Neuronal stem cell (in vitro differentiated cells): Measurements from ENCODE around the gene OGFOD3.
"Not testable (repeated sequence)": the region's sequence is repeated elsewhere in the genome, so short reads cannot be mapped to it uniquely, and the experiment has no call there.

Experiments used
- DNase-seq: peaks from one replicate; pipeline ENCODE4 v3.0.0-alpha.2; 2013; ENCODE audit warnings: low spot score
- H2AFZ ChIP-seq: one replicate; pipeline ENCODE4 v1.6.1; 2013; ENCODE audit warnings: mild to moderate bottlenecking, low read length, inconsistent platforms
- H2AK5ac ChIP-seq: 2 replicates; pipeline ENCODE4 v1.6.1; 2013; ENCODE audit warnings: low read depth, mild to moderate bottlenecking, inconsistent platforms, low read length, moderate library complexity, mixed read lengths
- H2BK120ac ChIP-seq: 2 replicates; pipeline ENCODE4 v1.6.1; 2013; ENCODE audit warnings: low read depth, mild to moderate bottlenecking, inconsistent platforms, low read length, moderate library complexity, mixed read lengths
- H2BK12ac ChIP-seq: one replicate; pipeline ENCODE4 v1.6.1; 2013; ENCODE audit warnings: low read length, inconsistent platforms
- H2BK15ac ChIP-seq: 2 replicates; pipeline ENCODE4 v1.6.1; 2013; ENCODE audit warnings: mild to moderate bottlenecking, low read length, inconsistent platforms, mixed read lengths
- H2BK5ac ChIP-seq: one replicate; pipeline ENCODE4 v1.6.1; 2013; ENCODE audit warnings: inconsistent platforms, mild to moderate bottlenecking, low read length, moderate library complexity
- H3K14ac ChIP-seq: one replicate; pipeline ENCODE4 v1.6.1; 2013; ENCODE audit warnings: low read length, inconsistent platforms
- H3K18ac ChIP-seq: 2 replicates; pipeline ENCODE4 v1.6.1; 2013; ENCODE audit warnings: low read length, inconsistent platforms
- H3K23ac ChIP-seq: 2 replicates; pipeline ENCODE4 v1.6.1; 2013; ENCODE audit warnings: low read depth, mild to moderate bottlenecking, mixed read lengths, low read length, inconsistent platforms; ENCODE audit not compliant: poor library complexity
- H3K27ac ChIP-seq: replicated peaks from 3 replicates; pipeline ENCODE4 v1.5.1; 2013; ENCODE audit warnings: low read length, inconsistent platforms
- H3K27me3 ChIP-seq, 3 experiments: 2 replicates each; pipeline ENCODE4 v1.6.1; 2013; ENCODE audit warnings: low read length in 3 of 3, mild to moderate bottlenecking in 2 of 3, inconsistent platforms in 1 of 3, low read depth in 1 of 3, mixed read lengths in 1 of 3, moderate library complexity in 1 of 3; ENCODE audit not compliant: control insufficient read depth in 3 of 3, insufficient read depth in 3 of 3
- H3K36me3 ChIP-seq, 2 donors: replicated peaks in 1 of 2; 2 replicates each; pipeline ENCODE4 v1.6.1; 2013; ENCODE audit warnings: low read length in 2 of 2; ENCODE audit not compliant: control insufficient read depth in 2 of 2, insufficient read depth in 2 of 2
- H3K4ac ChIP-seq: 2 replicates; pipeline ENCODE4 v1.6.1; 2013; ENCODE audit warnings: inconsistent platforms, mild to moderate bottlenecking, low read length, moderate library complexity
- H3K4me1 ChIP-seq, 2 donors: 1 replicate in 1 of 2; 2 replicates in 1 of 2; pipeline ENCODE4 v1.6.1; 2013; ENCODE audit warnings: low read length in 2 of 2, low read depth in 1 of 2; ENCODE audit not compliant: control insufficient read depth in 2 of 2, insufficient read depth in 1 of 2
- H3K4me2 ChIP-seq: one replicate; pipeline ENCODE4 v1.6.1; 2013; ENCODE audit warnings: mild to moderate bottlenecking, low read length, inconsistent platforms; ENCODE audit not compliant: insufficient read depth, poor library complexity, severe bottlenecking
- H3K4me3 ChIP-seq, 2 donors: 2 replicates each; pipeline ENCODE4 v1.5.1; 2013; ENCODE audit warnings: low read length in 2 of 2, mild to moderate bottlenecking in 2 of 2, inconsistent platforms in 1 of 2, moderate library complexity in 1 of 2
- H3K79me1 ChIP-seq: one replicate; pipeline ENCODE4 v1.6.1; 2013; ENCODE audit warnings: low read depth, mild to moderate bottlenecking, inconsistent platforms, low read length, moderate library complexity
- H3K9ac ChIP-seq: one replicate; pipeline ENCODE4 v1.6.1; 2013; ENCODE audit warnings: mild to moderate bottlenecking, low read depth, low read length, inconsistent platforms; ENCODE audit not compliant: poor library complexity
- H3K9me3 ChIP-seq, 2 donors: replicated peaks in 1 of 2; 2 replicates each; pipeline versions ENCODE3 to v1.6.1; 2013; ENCODE audit warnings: low read length in 2 of 2, mild to moderate bottlenecking in 2 of 2, inconsistent platforms in 1 of 2, low read depth in 1 of 2, mixed read lengths in 1 of 2, moderate library complexity in 1 of 2; ENCODE audit not compliant: control insufficient read depth in 2 of 2, insufficient read depth in 1 of 2
- H4K8ac ChIP-seq: one replicate; pipeline ENCODE4 v1.6.1; 2013; ENCODE audit warnings: low read depth, mild to moderate bottlenecking, inconsistent platforms, low read length, moderate library complexity
- H4K91ac ChIP-seq: one replicate; pipeline ENCODE4 v1.6.1; 2013; ENCODE audit warnings: low read length, low read depth, mild to moderate bottlenecking, inconsistent platforms; ENCODE audit not compliant: poor library complexity
- WGBS, 2 donors: extraction: QIAGEN DNeasy Blood & Tissue Kit; methylation state at CpG; one replicate each; pipeline ENCODE4 v1.1.7; 2013; ENCODE audit warnings: missing lambda C conversion rate in 2 of 2, mixed read lengths in 1 of 2; ENCODE audit not compliant: insufficient read length in 2 of 2, insufficient replicate concordance in 1 of 2; ENCODE audit errors: extremely low coverage in 2 of 2; 5-methylcytosine and 5-hydroxymethylcytosine counted together

Gene OGFOD3

DNA sequence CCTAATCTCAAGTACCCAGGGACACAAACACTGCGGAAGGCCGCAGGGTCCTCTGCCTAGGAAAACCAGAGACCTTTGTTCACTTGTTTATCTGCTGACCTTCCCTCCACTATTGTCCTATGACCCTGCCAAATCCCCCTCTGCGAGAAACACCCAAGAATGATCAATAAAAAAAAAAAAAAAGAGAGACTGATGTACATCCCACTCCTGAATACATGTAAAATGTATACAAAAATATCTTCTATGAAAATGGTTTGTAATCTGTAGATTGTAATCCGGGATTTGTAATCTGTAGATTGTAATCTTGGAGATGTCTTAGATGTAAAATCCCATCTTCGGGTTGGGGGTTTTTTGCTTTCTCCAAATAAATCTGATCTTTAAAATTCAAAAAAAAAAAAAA lies 41.1 kb downstream of the OGFOD3 start:
- not testable (repeated sequence) for H3K23ac ChIP-seq, H3K4me3 ChIP-seq, H3K4me1 ChIP-seq, H2BK15ac ChIP-seq, H3K36me3 ChIP-seq, H3K9me3 ChIP-seq, H4K8ac ChIP-seq, DNase-seq, H3K14ac ChIP-seq, H3K18ac ChIP-seq, H3K4ac ChIP-seq, H3K27ac ChIP-seq, H3K79me1 ChIP-seq, H3K9ac ChIP-seq, H4K91ac ChIP-seq, H2AFZ ChIP-seq, H2BK12ac ChIP-seq, H2AK5ac ChIP-seq, H3K4me2 ChIP-seq, H2BK120ac ChIP-seq, H2BK5ac ChIP-seq
- peaks cover 0 to 21% (median 12%) of the 10 kb centered on the region in 3 experiments for H3K27me3 ChIP-seq
- WGBS, 2 donors, result no CpG with 5 or more reads among the region's 5 CpGs

DNA sequence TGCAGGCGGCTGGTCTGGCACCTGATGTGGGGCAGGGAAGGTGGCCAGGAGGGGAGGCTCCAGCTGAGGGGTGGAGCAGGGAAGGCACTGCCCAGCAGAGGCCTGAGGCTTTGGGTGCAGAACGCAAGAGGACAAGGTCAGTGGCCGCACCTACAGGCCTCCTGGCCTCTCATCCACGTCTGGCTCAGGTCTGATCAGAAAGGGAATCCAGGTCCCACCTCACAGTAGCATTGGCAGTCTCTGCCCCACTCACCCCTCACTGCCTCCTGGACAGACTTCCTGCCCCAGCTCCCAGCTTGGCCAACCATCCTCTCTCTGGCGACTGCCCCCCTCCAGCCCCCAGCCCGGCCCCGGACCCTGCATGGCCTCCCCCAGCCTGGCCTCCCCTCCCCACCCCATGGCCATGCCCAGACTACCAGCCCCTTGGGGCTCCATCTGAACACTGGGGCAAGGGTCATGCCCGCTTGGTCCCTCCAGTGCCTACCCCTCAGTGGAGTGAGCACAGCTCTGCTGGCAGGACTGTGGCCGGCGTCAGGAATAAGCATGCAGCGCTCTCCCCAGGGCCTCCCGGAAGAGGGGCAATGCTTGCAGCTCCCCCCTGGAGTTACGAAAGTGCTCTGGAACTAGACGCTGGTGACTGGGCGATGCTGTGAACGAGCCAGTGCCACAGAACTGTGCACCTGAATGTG lies 42.2 kb downstream of the OGFOD3 start:
- Histone ChIP-seq H3K4me2 (no peak overlapping the region), H2AK5ac (peak overlapping the region; percentile 99), H3K14ac (no peak overlapping the region), H3K79me1 (peaks cover 7% of the 10 kb centered on the region), H4K91ac (no peak overlapping the region), H2BK12ac (peak overlapping the region; percentile 98), H2BK15ac (peak overlapping the region; percentile 92), H3K36me3 (no peaks in the 10 kb centered on the region), H2BK5ac (no peak overlapping the region), H3K4ac (peak overlapping the region; percentile 66), H3K4me3 (no peak overlapping the region), H3K27me3 (peaks cover 3 to 30% (median 20%) of the 10 kb centered on the region in 3 experiments), H2AFZ (no peak overlapping the region), H3K9me3 (peaks cover 0 to 5% of the 10 kb centered on the region in 2 donors), H3K23ac (peak overlapping the region; percentile 65), H3K4me1 (peaks cover 10 to 16% of the 10 kb centered on the region in 2 donors), H3K27ac (no peak overlapping the region), H4K8ac (no peak overlapping the region), H3K18ac (peak overlapping the region; percentile 74), H2BK120ac (no peak overlapping the region), H3K9ac (no peak overlapping the region)
- WGBS, 2 donors, result no CpG with 5 or more reads among the region's 16 CpGs
- no peak for DNase-seq

DNA sequence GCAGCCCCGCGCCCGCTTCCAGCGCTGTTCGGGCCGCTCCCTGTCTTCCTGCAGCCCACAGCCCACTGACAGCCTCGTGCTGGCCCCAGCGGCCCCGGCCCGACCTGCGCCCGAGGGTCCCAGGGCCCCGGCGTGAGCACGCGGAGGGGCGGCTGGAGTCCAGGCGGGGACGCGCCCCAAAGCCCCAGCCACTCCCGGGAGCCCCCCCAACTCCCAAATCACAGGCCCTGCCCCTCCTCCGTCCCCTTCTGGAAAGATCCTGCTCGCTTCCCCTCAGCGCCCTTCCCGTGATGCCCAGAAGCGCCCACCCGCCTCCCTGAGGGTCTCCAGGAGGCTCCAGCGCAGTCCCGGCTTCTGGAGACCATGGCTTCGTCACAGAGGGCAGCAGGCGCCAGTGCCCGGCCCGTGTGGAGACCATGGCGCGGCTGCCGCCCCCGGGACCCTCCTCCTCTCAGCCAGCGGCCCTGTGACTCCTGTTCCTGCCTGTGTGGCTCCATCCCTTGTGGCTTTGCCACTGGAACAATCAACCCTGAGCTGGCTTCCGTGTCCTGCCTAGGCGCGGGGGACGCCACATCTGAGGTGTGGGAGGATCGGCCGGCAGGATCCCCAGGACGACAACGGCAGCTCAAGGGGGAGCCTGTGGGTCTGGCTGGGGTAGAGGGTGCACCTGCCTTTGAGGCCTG lies 42.9 kb downstream of the OGFOD3 start:
- peak overlapping the region; percentile 98 for H2BK15ac ChIP-seq
- H3K23ac ChIP-seq, result peak overlapping the region; percentile 65
- peak overlapping the region; percentile 98 for H2BK12ac ChIP-seq
- no peaks in the 10 kb centered on the region for H3K36me3 ChIP-seq
- H3K27ac ChIP-seq, result no peak overlapping the region
- H3K27me3 ChIP-seq, result peaks cover 6 to 36% (median 27%) of the 10 kb centered on the region in 3 experiments
- peaks cover 8% of the 10 kb centered on the region for H3K79me1 ChIP-seq
- peaks cover 10 to 16% of the 10 kb centered on the region in 2 donors for H3K4me1 ChIP-seq
- H2BK5ac ChIP-seq, result no peak overlapping the region
- H2AK5ac ChIP-seq, result peak overlapping the region; percentile 99
- peak overlapping the region; percentile 66 for H3K4ac ChIP-seq
- H4K8ac ChIP-seq, result no peak overlapping the region
- no CpG with 5 or more reads among the region's 46 CpGs for WGBS, 2 donors
- H3K9ac ChIP-seq, result no peak overlapping the region
- peak overlapping the region; percentile 74 for H3K18ac ChIP-seq
- no peak overlapping the region for H3K4me3 ChIP-seq
- peak overlapping the region; percentile 30 for H4K91ac ChIP-seq
- no peak overlapping the region for H3K4me2 ChIP-seq
- peak overlapping the region; percentile 38 for H3K14ac ChIP-seq
- H2AFZ ChIP-seq, result no peak overlapping the region
- H3K9me3 ChIP-seq, result peaks cover 0 to 5% of the 10 kb centered on the region in 2 donors
- no peak for DNase-seq
- H2BK120ac ChIP-seq, result no peak overlapping the region

DNA sequence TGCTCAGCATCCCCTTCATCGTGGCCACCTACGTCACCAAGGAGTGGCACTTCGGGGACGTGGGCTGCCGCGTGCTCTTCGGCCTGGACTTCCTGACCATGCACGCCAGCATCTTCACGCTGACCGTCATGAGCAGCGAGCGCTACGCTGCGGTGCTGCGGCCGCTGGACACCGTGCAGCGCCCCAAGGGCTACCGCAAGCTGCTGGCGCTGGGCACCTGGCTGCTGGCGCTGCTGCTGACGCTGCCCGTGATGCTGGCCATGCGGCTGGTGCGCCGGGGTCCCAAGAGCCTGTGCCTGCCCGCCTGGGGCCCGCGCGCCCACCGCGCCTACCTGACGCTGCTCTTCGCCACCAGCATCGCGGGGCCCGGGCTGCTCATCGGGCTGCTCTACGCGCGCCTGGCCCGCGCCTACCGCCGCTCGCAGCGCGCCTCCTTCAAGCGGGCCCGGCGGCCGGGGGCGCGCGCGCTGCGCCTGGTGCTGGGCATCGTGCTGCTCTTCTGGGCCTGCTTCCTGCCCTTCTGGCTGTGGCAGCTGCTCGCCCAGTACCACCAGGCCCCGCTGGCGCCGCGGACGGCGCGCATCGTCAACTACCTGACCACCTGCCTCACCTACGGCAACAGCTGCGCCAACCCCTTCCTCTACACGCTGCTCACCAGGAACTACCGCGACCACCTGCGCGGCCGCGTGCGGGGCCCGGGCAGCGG lies 43.6 kb downstream of the OGFOD3 start:
- no peak overlapping the region for H3K4me3 ChIP-seq
- H3K27ac ChIP-seq, result no peak overlapping the region
- H2AK5ac ChIP-seq, result peak overlapping the region; percentile 99
- H3K4ac ChIP-seq, result no peak overlapping the region
- H2BK15ac ChIP-seq, result peak overlapping the region; percentile 98
- peak overlapping the region; percentile 71 for H3K14ac ChIP-seq
- DNase-seq, result no peak
- no peak overlapping the region for H3K4me2 ChIP-seq
- WGBS, 2 donors, result no CpG with 5 or more reads among the region's 79 CpGs
- H3K23ac ChIP-seq, result peak overlapping the region; percentile 91
- no peak overlapping the region for H2AFZ ChIP-seq
- H3K9me3 ChIP-seq, result peaks cover 0 to 5% of the 10 kb centered on the region in 2 donors
- peaks cover 8% of the 10 kb centered on the region for H3K79me1 ChIP-seq
- H2BK12ac ChIP-seq, result peak overlapping the region; percentile 84
- H3K18ac ChIP-seq, result peak overlapping the region; percentile 57
- no peak overlapping the region for H4K8ac ChIP-seq
- no peak overlapping the region for H2BK5ac ChIP-seq
- peaks cover 10 to 16% of the 10 kb centered on the region in 2 donors for H3K4me1 ChIP-seq
- H2BK120ac ChIP-seq, result no peak overlapping the region
- H4K91ac ChIP-seq, result no peak overlapping the region
- H3K27me3 ChIP-seq, result peaks cover 6 to 39% (median 32%) of the 10 kb centered on the region in 3 experiments
- no peak overlapping the region for H3K9ac ChIP-seq
- H3K36me3 ChIP-seq, result no peaks in the 10 kb centered on the region
